H1 (cell line): ENCODE measurements around the gene PNRC2. TPM values are rescaled to one million over a fixed set of nuclear protein-coding genes. Genes with fewer than 3 reads are reported as not detected.
A peak's percentile ranks its signal among the peaks of the same experiment; 100 is the strongest.

Experiments used
- CTCF ChIA-PET: fragments of 300-600 bp; sonication (Branson Sonifier 250); formaldehyde crosslinking; loops from one replicate; lab custom pipeline; 2021; ENCODE audit not compliant: partially characterized antibody; lab: Charles Lee
- POLR2A ChIA-PET: fragments of 300-600 bp; sonication (Branson Sonifier 250); formaldehyde crosslinking; loops from one replicate; lab custom pipeline; 2021; ENCODE audit warnings: inconsistent platforms; ENCODE audit not compliant: partially characterized antibody; lab: Charles Lee
- DNase-seq, 2 experiments: peaks; one replicate each; pipeline versions ENCODE4 v3.0.0 to v3.0.0-alpha.2; 2010 to 2022; ENCODE audit warnings: low spot score in 2 of 2, low read depth in 1 of 2, mixed read lengths in 1 of 2
- FAIRE-seq: peaks from 2 replicates; lab custom pipeline; 2011; peaks lifted over from hg19 to GRCh38; lab: Jason Lieb, UNC
- H2AFZ ChIP-seq: 2 replicates; pipeline ENCODE4 v1.8.1; 2012; ENCODE audit warnings: low read length, inconsistent platforms
- H2AK5ac ChIP-seq: 2 replicates; pipeline ENCODE4 v1.6.1; 2013; ENCODE audit warnings: low read depth, low read length
- H2BK120ac ChIP-seq: replicated peaks from 2 replicates; pipeline ENCODE3; 2013; ENCODE audit warnings: low read depth, low read length, inconsistent platforms
- H2BK12ac ChIP-seq: 2 replicates; pipeline ENCODE4 v1.6.1; 2013; ENCODE audit warnings: low read depth, low read length
- H2BK15ac ChIP-seq: 2 replicates; pipeline ENCODE4 v1.6.1; 2013; ENCODE audit warnings: low read length
- H2BK20ac ChIP-seq: 2 replicates; pipeline ENCODE4 v1.6.1; 2013; ENCODE audit warnings: low read length
- H2BK5ac ChIP-seq: 2 replicates; pipeline ENCODE4 v1.6.1; 2013; ENCODE audit warnings: low read depth, low read length
- H3K14ac ChIP-seq: 2 replicates; pipeline ENCODE4 v1.6.1; 2013; ENCODE audit warnings: inconsistent platforms; ENCODE audit not compliant: insufficient read length
- H3K18ac ChIP-seq: 2 replicates; pipeline ENCODE4 v1.6.1; 2013; ENCODE audit warnings: low read length; ENCODE audit errors: extremely low read depth
- H3K23ac ChIP-seq: 2 replicates; pipeline ENCODE4 v1.6.1; 2013; ENCODE audit warnings: inconsistent platforms; ENCODE audit not compliant: insufficient read length
- H3K23me2 ChIP-seq: 2 replicates; pipeline ENCODE4 v1.6.1; 2013; ENCODE audit warnings: low read depth, low read length
- H3K27ac ChIP-seq: 2 replicates; pipeline ENCODE4 v1.6.1; 2011; ENCODE audit warnings: low read depth, low read length, inconsistent platforms
- H3K27me3 ChIP-seq, 4 experiments: replicated peaks in 1 of 4; 1 replicate in 1 of 4; 2 replicates in 3 of 4; pipeline versions ENCODE4 v1.6.1 to v1.8.1; 2011 to 2013; ENCODE audit warnings: low read length in 3 of 4, mild to moderate bottlenecking in 3 of 4, inconsistent platforms in 2 of 4, mixed read lengths in 2 of 4, moderate library complexity in 1 of 4; ENCODE audit not compliant: control insufficient read depth in 3 of 4, insufficient read depth in 3 of 4; ENCODE audit errors: extremely low read depth in 1 of 4
- H3K36me3 ChIP-seq, 4 experiments: 2 replicates each; pipeline versions ENCODE4 v1.6.1 to v1.8.1; 2011 to 2013; ENCODE audit warnings: mild to moderate bottlenecking in 4 of 4, low read length in 3 of 4, moderate library complexity in 2 of 4, control low read depth in 1 of 4, inconsistent platforms in 1 of 4; ENCODE audit not compliant: insufficient read depth in 4 of 4, control insufficient read depth in 2 of 4
- H3K4ac ChIP-seq: replicated peaks from 2 replicates; pipeline ENCODE3; 2013; ENCODE audit warnings: low read length, low read depth, mixed read lengths, inconsistent platforms; ENCODE audit not compliant: insufficient read length
- H3K4me1 ChIP-seq, 4 experiments: replicated peaks in 1 of 4; 1 replicate in 1 of 4; 2 replicates in 3 of 4; pipeline versions ENCODE4 v1.6.1 to v1.8.1; 2011 to 2013; ENCODE audit warnings: low read length in 3 of 4, inconsistent platforms in 2 of 4, mixed read lengths in 1 of 4; ENCODE audit not compliant: insufficient read depth in 4 of 4, control insufficient read depth in 3 of 4
- H3K4me2 ChIP-seq, 2 experiments: 2 replicates each; pipeline versions ENCODE4 v1.6.1 to v1.8.1; 2011 to 2013; ENCODE audit warnings: low read depth in 2 of 2, low read length in 2 of 2, control low read depth in 1 of 2, inconsistent platforms in 1 of 2, mild to moderate bottlenecking in 1 of 2; ENCODE audit not compliant: insufficient read depth in 1 of 2
- H3K4me3 ChIP-seq, 4 experiments: fragments of 200-600, 300-600 bp in 1 of 4; sonication (generic), shearing (Covaris generic), sonication (Bioruptor Twin) in 1 of 4; 2 replicates each; pipeline versions ENCODE4 v1.5.1 to v1.8.1; 2011 to 2016; ENCODE audit warnings: low read length in 4 of 4, low read depth in 3 of 4, control low read depth in 2 of 4, inconsistent platforms in 2 of 4, mild to moderate bottlenecking in 2 of 4, mixed read lengths in 1 of 4, moderate library complexity in 1 of 4; ENCODE audit not compliant: insufficient read depth in 2 of 4; ENCODE audit errors: extremely low read depth in 1 of 4
- H3K56ac ChIP-seq: replicated peaks from 2 replicates; pipeline ENCODE3; 2013; ENCODE audit warnings: low read depth, mild to moderate bottlenecking, mixed read lengths, low read length, inconsistent platforms; ENCODE audit not compliant: insufficient read length
- H3K79me1 ChIP-seq: 2 replicates; pipeline ENCODE4 v1.6.1; 2013; ENCODE audit warnings: low read depth, low read length, control low read depth
- H3K79me2 ChIP-seq, 2 experiments: 2 replicates each; pipeline versions ENCODE4 v1.6.1 to v1.8.1; 2012 to 2013; ENCODE audit warnings: low read length in 2 of 2, mild to moderate bottlenecking in 2 of 2, inconsistent platforms in 1 of 2; ENCODE audit not compliant: insufficient read depth in 2 of 2, control insufficient read depth in 1 of 2
- H3K9ac ChIP-seq, 4 experiments: replicated peaks in 1 of 4; 1 replicate in 1 of 4; 2 replicates in 3 of 4; pipeline versions ENCODE4 v1.6.1 to v1.8.1; 2011 to 2013; ENCODE audit warnings: low read depth in 3 of 4, low read length in 3 of 4, control low read depth in 2 of 4, mild to moderate bottlenecking in 2 of 4, moderate library complexity in 2 of 4, inconsistent platforms in 1 of 4; ENCODE audit errors: extremely low read depth in 1 of 4
- H3K9me3 ChIP-seq, 2 experiments: 2 replicates each; pipeline versions ENCODE4 v1.6.1 to v1.8.1; 2012 to 2013; ENCODE audit warnings: mild to moderate bottlenecking in 2 of 2, moderate library complexity in 2 of 2, control low read depth in 1 of 2, inconsistent platforms in 1 of 2, low read depth in 1 of 2, low read length in 1 of 2, mixed read lengths in 1 of 2; ENCODE audit not compliant: insufficient read depth in 2 of 2
- H4K20me1 ChIP-seq, 2 experiments: replicated peaks in 1 of 2; 2 replicates each; pipeline versions ENCODE3 to v1.8.1; 2011 to 2013; ENCODE audit warnings: inconsistent platforms in 2 of 2, low read length in 2 of 2, mild to moderate bottlenecking in 1 of 2; ENCODE audit not compliant: insufficient read depth in 2 of 2, control insufficient read depth in 1 of 2
- H4K5ac ChIP-seq: 2 replicates; pipeline ENCODE4 v1.6.1; 2013; ENCODE audit warnings: low read length, low read depth, mixed read lengths, inconsistent platforms; ENCODE audit not compliant: insufficient read length
- H4K8ac ChIP-seq: 2 replicates; pipeline ENCODE4 v1.8.0; 2013; ENCODE audit warnings: mild to moderate bottlenecking, moderate library complexity, low read length, inconsistent platforms; ENCODE audit not compliant: insufficient read depth; ENCODE audit errors: extremely low read depth
- H4K91ac ChIP-seq: replicated peaks from 2 replicates; pipeline ENCODE3; 2013; ENCODE audit warnings: low read length, mixed read lengths, inconsistent platforms; ENCODE audit not compliant: insufficient read length
- BCL11A ChIP-seq, 2 experiments: IDR thresholded peaks; one replicate each; pipeline ENCODE4 v1.6.1; 2011; ENCODE audit warnings: low read depth in 2 of 2, low read length in 2 of 2, mild to moderate bottlenecking in 2 of 2
- POLR2A ChIP-seq, 2 experiments: IDR thresholded peaks; 1 replicate in 1 of 2; 2 replicates in 1 of 2; pipeline ENCODE4 v1.6.1; 2011; ENCODE audit warnings: low read depth in 2 of 2, low read length in 2 of 2, mild to moderate bottlenecking in 2 of 2; ENCODE audit errors: control extremely low read depth in 1 of 2
- WGBS, 2 experiments: shearing (Covaris generic) in 1 of 2; methylation state at CpG; one replicate each; pipeline versions ENCODE4 v1.1.6 to v1.1.7; 2013 to 2015; ENCODE audit warnings: low lambda C conversion rate in 2 of 2, mixed read lengths in 2 of 2, inconsistent platforms in 1 of 2, low coverage in 1 of 2, missing lambda C conversion rate in 1 of 2; ENCODE audit not compliant: insufficient replicate concordance in 2 of 2, insufficient coverage in 1 of 2, insufficient read length in 1 of 2; ENCODE audit errors: extremely low coverage in 1 of 2, missing lambda C conversion rate in 1 of 2; 5-methylcytosine and 5-hydroxymethylcytosine counted together
- polyA plus RNA-seq, 7 experiments: library from polyadenylated mRNA; depleted of rRNA in 3 of 7; stranded (reverse) in 5 of 7; unstranded in 2 of 7; fragments of >200 nt in 5 of 7; fragments of 200-250 nt in 2 of 7; gene quantifications; 1 replicate in 5 of 7; 2 replicates in 1 of 7; 4 replicates in 1 of 7; pipeline versions ENCODE4 v1.2.1 to v1.2.3, GENCODE V29; 2011 to 2013; ENCODE audit warnings: missing spikeins in 2 of 7, mixed read lengths in 2 of 7
- total RNA-seq: library from RNA; stranded (reverse); fragmentation: NEBNext Ultra II Directional; extraction: Animal tissue kit (Norgen Biotek cat#: 25700); gene quantifications from 2 replicates; pipeline ENCODE4 v1.2.1, GENCODE V29; 2021

The PNRC2 gene
- total and polyA plus RNA-seq, 2 of the 8 experiments (the other 6 are each of a cell fraction or from before 2014, with no cell fraction given), result 57.5 to 147 TPM

DNA sequence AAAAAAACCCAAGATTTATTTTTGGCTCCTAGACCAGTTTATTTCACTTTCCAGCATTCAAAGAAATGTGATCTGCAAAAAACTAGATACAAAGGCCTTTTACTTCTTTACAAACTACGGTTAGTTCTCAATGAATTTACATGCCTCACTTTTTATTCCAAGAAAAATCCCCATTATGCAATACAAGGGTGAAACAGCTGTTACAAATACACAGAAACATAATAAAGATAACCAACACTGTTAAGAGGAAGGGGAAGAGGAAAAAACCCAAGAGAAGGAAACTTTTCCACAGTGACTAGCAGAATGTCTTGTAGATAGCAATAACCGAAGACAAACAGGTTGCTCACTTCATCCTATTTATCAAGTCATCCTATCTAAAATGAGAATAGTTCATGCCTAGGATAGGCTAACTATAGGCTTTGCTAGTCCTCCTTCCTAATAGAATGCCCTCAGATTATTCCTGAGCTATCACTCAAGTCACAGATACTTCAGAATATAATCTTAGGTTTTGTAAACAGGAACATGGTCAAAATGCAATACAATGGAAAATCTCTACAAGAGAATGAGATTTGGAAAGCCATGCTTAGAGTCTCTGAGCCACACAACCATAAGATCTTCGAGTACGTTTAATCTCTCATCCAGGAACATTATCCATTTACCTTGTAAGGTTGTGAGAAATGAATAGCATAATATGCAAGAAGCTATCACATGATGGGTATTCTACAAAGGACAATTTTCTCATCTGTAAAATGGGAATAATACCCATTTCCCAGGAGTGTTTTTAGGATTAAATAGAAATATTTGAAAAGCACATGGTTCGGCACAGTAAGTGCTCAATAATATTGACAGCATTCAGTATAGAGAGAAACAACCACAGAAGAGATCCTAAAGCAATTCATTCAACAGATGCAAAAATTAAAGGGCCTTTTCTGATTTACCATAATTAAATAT lies 5.4 kb downstream of the PNRC2 start:
- H3K4me2 ChIP-seq, result no peak overlapping the region
- no peaks in the 10 kb centered on the region for H3K79me1 ChIP-seq
- no peak overlapping the region for H2BK20ac ChIP-seq
- H3K79me2 ChIP-seq, result peaks cover 0 to 31% of the 10 kb centered on the region in 2 experiments; a peak in 2 of 4 replicates
- no peak overlapping the region for H2BK5ac ChIP-seq
- no peak overlapping the region for H3K27ac ChIP-seq
- no peak overlapping the region for H3K18ac ChIP-seq
- H3K4me3 ChIP-seq, result no peak overlapping the region
- H3K23me2 ChIP-seq, result no peaks in the 10 kb centered on the region
- CTCF ChIA-PET, result interaction anchor here (0.5 to 2.9 kb wide), 2 partner anchors 62 to 565 kb away, joined by 4 to 9 read pairs; no protein-coding TSS in a partner anchor
- H3K9ac ChIP-seq, result no peak overlapping the region
- no peak overlapping the region for H4K8ac ChIP-seq
- H2BK120ac ChIP-seq, result no peak overlapping the region
- H3K27me3 ChIP-seq, result no peaks in the 10 kb centered on the region
- no peak overlapping the region for H3K4ac ChIP-seq
- POLR2A ChIA-PET, result interaction anchor here (0.6 to 16.6 kb wide), 7 partner anchors 13 to 69 kb away, joined by 3 to 267 read pairs (median 5); partner anchors contain the start of gene SRSF10
- H2AFZ ChIP-seq, result no peak overlapping the region
- no peak overlapping the region for H3K56ac ChIP-seq
- DNase-seq, result no peak
- H2BK12ac ChIP-seq, result no peak overlapping the region
- peaks cover 2 to 74% (median 20%) of the 10 kb centered on the region in 4 experiments; a peak in 6 of 8 replicates for H3K36me3 ChIP-seq
- no peak for FAIRE-seq
- no peaks in the 10 kb centered on the region for H3K9me3 ChIP-seq
- no peak overlapping the region for H2AK5ac ChIP-seq
- H3K4me1 ChIP-seq, result no peaks in the 10 kb centered on the region
- peaks cover 0 to 6% of the 10 kb centered on the region in 2 experiments for H4K20me1 ChIP-seq
- TF ChIP-seq POLR2A (IDR thresholded peaks at IDR 0.05; ENCODE audit: control extremely low read depth in 1 of 2, low read depth in 2 of 2, low read length in 2 of 2) (peak; percentile 17 to 32; a peak in 1 of 3 replicates), BCL11A (IDR thresholded peaks at IDR 0.05; ENCODE audit: low read depth in 2 of 2, low read length in 2 of 2) (no peak)
- TF ChIP-seq, all 59 proteins: peak for 1
- H3K23ac ChIP-seq, result no peak overlapping the region
- WGBS, 2 experiments, result 92% methylated on average over 5 of the region's 5 CpGs; no CpG with 5 or more reads in 1 of the 2 experiments
- no peak overlapping the region for H2BK15ac ChIP-seq
- no peak overlapping the region for H4K5ac ChIP-seq
- H4K91ac ChIP-seq, result no peak overlapping the region
- no peak overlapping the region for H3K14ac ChIP-seq
